Uterus (tissue), 2 donors: ENCODE measurements around the gene DLGAP1.

Experiments used
- CTCF ChIP-seq, 4 experiments: fragments of 200-600 bp in 2 of 4; fragments of 450-650 bp in 2 of 4; sonication (generic) in 2 of 4; IDR thresholded peaks; one replicate each; pipeline ENCODE4 v1.5.1; 2016 to 2019; ENCODE audit warnings: antibody characterized with exemption in 4 of 4, mild to moderate bottlenecking in 2 of 4, moderate library complexity in 1 of 4
- POLR2A ChIP-seq, 2 donors: fragments of 450-650 bp; IDR thresholded peaks; one replicate each; pipeline ENCODE4 v1.6.1; 2016; ENCODE audit warnings: antibody characterized with exemption in 2 of 2, mild to moderate bottlenecking in 1 of 2, moderate library complexity in 1 of 2

GRCh38 chr18:3560755-3561154, 894.4 kb downstream of the DLGAP1 start:
- TF ChIP-seq CTCF (IDR thresholded peaks at IDR 0.05) (no peak), POLR2A (IDR thresholded peaks at IDR 0.05) (no peak)
